Measurements from ENCODE around the gene PNKD. TPM values are rescaled to one million over a fixed set of nuclear protein-coding genes. Genes with fewer than 3 reads are reported as not detected.
"Not testable (repeated sequence)": the region's sequence is repeated elsewhere in the genome, so short reads cannot be mapped to it uniquely, and the experiment has no call there.

Gene PNKD
- total RNA-seq, 1 donor, result 53.3 TPM

DNA sequence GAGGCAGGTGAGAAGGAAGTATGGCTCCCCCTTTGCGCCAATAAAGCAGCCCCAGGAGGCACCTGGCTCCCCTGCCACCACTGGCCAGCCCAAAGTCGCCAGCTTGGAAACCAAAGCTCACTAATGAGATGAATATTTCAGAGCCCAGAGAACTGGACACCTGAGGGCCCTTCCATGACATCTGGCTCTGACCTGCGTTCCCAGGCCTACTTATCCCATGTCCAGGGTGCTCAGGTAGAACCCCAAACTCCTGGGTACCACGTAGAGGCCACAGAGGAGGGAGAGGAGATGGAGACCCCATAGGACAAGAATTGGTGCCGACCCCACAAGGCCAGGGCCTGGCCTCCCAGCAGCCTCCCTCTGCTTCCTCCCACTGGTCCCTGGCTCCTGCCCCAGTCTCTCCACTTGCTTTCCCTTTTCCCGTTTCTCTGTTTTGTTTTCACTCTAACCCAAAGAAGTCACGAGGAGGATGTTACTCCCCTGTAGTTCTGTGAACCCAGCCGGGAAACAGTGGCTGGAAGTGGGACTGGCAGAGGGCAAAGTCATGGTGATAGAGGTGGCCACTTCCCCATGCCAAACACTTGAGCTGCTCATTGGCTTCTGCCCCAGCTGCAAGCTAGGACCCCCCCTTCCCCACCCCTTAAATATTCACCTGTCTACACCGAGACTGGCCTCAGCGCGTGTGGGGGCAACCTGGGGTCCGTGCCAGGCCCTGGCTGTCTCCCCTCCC is 21.2 kb downstream of the PNKD start:
- peak in 1 of 3 donors; percentile 33 for DNase-seq (ENCODE audit: low read depth in 2 of 3, low spot score in 2 of 3)

DNA sequence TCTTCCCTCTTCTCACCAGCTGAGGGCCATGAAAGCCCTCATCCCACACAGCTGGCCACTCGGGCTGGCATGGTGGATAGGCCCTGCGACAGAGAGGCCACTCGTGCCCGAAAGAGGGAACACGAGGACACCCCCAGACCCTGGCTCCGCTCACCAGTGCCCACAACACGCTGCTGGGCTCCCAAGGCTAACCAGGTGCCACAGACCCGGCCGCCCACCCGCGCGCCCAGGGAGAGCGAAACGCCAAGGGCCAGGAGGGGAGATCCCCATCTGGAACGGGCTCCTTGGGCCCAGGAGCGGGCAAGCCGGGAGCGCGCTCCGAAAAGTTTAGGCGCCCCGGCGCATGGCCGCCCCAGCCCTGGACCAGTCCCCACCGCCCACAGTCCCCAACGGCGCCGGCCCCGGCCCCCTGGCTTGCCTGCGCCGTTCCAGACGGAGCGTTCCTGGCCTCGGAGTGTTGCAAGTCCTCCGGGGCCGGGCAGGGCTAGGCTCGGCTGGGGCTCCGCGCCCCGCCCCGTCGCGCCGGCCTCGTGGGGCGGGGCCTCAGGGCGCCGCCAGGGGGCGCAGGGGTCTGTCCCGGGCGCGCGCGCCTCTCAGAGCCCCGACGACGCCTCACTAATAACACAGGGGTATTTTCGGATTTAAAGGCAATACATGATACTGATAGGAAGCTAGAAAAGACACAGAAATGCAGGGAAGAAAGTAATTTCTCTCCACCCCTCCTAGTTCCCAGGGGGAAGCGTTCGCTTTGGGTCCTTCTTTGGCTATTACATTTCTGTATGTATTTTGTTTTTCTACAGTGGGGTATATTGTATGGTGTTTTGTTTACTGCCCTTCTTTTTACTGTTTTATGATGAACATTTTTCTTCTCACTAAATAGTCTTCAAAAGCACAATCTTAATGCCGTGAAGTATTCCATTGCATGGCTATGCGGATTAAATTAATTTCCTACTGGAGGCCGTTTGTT is 22.0 kb downstream of the PNKD start, which contains the start of gene TMBIM1:
Gene TMBIM1, minus strand, starts transcription at position 456 of the 967 bp plus-strand sequence. CDS start 10,362 bp downstream, outside the sequence.
- peak; percentile 76 to 83 (median 79) for DNase-seq (ENCODE audit: low read depth in 2 of 3, low spot score in 2 of 3)

DNA sequence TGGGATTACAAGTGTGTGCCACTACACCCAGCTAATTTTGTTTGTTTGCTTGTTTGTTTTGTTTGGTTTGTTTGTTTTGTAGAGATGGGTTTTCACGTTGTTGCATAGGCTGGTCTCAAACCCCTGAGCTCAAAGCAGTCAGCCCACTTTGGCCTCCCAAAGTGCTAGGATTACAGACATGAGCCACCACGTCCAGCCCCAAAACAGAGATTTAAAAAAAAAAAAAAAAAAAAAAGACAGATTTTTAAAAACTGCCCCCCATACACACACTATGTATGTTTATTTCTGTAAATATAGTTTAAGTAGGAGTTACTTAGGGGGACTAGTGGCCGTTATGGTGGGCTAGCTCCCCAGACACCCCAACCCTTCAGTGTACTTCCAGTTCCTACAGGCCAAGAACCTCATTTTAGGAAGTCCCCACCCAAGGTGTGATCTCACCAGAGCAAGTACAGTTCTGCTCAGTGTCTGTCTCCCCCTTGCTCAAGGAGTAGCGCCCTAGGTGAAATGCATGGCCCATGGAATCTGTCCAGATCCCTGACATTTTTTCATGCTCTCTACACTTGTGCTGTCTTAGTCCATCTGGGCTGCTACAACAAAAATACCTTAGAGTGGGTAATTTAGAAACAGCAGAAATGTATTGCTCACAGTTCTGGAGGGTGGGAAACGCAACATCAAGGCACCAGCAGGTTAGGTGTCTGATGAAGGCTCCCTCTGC is 23.6 kb downstream of the PNKD start:
- no peak for DNase-seq (ENCODE audit: low read depth in 2 of 3, low spot score in 2 of 3)

DNA sequence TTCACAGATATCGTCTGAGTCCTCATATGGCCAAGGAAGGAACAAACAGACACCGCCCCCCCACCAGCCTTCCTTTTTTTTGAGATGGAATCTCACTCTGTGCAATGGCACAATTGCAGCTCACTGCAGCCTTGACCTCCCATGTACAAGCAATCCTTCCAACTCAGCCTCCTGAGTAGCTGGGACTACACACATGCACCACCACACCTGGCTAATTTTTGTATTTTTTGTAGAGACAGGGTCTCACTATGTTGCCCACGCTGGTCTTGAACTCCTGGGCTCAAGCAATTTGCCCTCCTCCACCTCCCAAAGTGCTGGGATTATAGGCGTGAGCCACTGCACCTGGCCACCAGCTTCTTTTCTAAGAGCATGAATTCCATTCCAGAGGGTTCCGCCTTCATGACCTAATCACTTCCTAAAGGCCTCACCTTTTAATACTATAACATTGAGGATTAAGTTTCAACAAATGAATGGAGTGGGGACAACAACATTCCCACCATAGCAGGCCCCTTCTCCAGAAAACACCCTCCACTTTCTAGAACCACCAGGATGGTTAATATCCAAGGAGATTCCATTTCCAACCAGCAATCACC is 24.2 kb downstream of the PNKD start:
- DNase-seq (ENCODE audit: low read depth in 2 of 3, low spot score in 2 of 3), result no peak

DNA sequence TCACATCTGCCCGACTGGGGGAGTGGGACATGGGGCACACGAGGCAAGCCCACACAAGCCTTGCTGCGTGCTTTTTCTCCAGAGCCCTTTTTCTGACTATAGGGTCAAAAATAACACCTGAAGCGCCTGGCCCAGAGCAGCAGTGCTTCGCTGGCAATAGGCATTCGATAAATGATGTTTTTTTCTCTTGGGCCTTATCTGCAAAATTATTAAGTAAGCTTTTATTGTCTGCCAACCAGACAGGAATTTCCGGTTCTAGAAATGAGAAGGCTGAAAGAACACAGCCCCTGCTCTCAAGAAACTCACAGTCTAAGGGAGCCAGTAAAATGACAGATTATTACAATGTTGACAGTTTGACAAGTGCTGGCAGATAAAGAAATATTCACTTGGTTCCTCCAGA is 24.7 kb downstream of the PNKD start:
- no peak for DNase-seq (ENCODE audit: low read depth in 2 of 3, low spot score in 2 of 3)

DNA sequence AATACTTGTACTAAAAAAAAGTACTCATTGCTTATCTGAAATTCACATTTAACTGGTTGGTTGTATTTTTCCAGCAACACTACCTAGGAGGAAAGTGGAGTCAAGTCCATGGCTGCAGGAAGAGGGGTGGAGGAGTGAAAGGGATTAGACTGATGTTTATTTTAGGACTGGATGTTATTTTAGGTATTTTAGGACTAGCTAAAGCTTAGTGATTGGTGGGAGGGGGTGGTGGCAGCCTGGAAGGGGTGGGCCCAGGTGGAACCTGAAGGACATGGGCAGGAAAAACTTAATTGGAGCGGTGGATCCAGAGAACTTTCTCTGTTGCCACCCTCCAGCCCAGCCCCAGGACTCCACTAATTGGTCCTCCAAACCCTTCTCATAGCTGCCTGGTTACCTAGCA is 25.9 kb downstream of the PNKD start:
- DNase-seq (ENCODE audit: low read depth in 2 of 3, low spot score in 2 of 3), result no peak

DNA sequence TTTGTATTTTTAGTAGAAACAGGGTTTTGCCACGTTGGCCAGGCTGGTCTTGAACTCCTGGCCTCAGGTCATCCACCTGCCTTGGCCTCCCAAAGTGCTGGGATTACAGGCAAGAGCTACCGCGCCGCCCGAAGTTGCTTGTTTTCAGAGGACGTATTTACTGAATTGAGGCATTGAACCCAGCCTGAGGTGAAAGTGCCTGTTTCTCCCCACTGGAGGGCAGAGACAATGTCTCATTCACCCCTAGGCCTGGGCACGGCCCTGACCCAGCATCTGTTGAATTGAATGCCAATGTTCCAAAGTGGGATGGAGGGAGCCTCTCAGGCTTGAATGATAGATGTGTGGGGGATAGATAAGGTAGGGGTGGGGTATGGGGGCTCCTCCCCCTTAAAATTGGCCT is 26.5 kb downstream of the PNKD start:
- DNase-seq (ENCODE audit: low read depth in 2 of 3, low spot score in 2 of 3), result no peak

DNA sequence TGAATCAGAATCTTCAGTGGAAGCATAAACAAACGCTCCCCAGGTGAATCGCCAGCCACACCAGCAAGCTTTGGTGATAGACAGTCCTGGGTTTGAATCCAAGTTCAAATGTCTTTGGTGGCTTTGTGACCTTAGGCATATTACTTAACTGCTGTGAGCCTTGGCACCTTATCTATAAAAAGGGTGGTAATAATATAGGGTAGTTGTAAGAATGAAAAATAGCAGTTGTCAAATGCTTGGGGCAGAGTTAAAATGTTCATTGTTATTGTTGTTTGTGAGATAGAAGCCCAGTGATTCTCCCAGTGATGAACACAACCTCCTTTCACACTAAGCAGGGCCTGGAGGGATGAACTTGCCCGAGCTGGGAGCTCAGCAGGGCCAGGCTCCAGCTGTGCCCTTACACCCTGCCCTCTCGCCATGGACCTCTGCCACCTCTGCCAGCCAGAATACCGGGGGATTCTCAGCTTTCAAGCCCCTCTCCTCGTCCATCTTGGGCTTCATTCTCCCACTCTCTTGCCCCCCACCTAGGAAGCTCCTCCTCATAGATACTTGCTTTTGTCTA is 28.1 kb downstream of the PNKD start:
- no peak for DNase-seq (ENCODE audit: low read depth in 2 of 3, low spot score in 2 of 3)

DNA sequence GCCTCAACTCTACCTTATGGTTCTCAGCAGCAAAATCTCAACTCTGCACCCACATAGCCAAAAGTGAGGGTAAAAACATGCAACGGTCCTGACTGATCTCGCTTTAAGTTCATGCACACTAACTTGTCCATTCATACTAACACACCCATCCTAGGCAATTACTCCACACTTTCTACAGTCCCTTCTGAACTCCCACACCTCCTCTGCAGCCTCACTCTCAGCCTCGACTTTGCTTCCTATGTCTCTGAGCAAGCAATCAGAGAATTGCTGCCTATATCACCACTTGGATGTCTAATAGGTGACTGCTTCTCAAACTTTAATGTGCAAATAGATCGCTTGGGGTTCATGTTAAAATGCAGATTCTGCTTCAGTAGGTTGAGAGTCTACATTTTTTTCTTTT is 29.8 kb downstream of the PNKD start:
- DNase-seq (ENCODE audit: low read depth in 2 of 3, low spot score in 2 of 3), result no peak

DNA sequence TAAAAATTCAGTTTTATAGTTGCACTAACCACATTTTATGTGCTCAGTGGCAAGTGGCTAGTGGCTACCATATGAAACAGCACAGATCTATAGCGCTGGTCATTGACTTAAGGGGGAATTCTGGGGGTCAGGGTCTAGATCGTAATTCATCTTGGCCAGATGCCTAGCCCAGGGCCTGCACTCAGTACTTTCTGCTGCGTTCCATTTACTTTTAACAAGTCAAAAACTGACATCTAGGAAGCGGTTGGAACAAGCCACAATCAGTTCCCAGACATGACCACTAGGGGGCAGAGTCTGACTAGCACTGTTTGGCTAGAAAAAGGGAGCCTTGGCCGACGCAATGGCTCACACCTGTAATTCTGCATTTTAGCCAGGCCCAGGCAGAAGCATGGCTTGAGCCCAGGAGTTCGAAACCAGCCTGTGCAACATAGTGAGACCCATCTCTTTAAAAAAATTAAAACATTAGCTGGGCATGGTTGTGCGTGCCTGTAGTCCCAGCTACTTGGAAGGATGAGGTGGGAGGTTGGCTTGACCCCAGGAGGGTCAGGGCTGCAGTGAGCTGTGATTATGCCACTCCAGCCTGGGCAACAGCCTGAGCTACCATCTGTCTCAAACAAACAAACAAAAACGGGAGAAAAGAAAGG is 31.0 kb downstream of the PNKD start:
- peak; percentile 78 to 96 (median 86) for DNase-seq (ENCODE audit: low read depth in 2 of 3, low spot score in 2 of 3)

DNA sequence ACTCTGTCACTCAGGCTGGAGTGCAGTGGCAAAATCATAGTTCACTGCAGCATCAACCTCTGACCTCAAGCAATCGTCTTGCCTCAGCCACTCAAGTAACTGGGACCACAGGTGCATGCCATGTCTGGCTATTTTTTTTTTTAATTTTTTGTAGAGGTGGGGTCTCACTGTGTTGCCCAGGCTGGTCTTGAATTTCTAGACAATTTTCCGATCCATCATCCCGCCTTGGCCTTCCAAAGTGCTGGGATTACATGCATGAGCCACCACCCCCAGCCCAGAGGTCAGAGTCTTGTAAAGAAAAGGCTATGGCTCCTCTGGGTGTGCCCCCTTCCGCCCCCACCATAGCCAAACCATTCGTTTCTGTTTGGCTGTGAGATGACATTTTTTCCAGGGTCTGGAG is 35.1 kb downstream of the PNKD start:
- no peak for DNase-seq (ENCODE audit: low read depth in 2 of 3, low spot score in 2 of 3)

DNA sequence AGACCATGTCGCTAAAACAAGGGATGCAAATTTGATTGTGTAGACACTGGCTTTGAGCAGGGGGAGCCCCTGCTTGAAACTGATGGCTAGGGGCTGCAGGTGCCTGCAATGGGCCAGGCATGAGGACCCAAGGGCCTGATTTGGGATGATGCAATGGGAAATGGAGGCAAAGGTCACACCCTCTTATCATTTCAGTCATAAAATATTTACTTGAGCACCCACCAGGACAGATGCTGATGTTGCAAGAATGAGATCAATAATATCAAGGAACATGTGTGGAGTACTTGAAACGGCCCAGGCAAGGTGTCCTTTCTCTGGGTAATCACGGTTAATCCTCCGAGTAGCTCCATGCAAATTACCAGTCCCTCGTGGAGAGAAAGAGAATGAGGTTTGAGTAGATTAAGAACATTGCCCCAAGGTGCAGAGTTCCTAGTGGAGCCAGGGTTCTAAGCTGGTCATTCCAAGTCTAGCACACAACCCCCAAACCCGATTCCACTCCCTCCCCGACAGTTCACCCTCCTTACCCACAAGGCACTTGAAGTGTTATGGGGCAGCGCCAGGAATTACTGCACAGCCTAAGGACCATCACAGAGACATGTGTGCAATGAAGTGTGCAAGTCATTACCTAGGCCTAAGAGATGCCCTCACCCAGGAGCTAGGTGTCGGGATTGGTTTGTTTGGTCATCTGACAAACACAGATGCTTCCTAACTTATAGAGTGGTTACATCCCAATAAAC is 36.0 kb downstream of the PNKD start:
- no peak for DNase-seq (ENCODE audit: low read depth in 2 of 3, low spot score in 2 of 3)

DNA sequence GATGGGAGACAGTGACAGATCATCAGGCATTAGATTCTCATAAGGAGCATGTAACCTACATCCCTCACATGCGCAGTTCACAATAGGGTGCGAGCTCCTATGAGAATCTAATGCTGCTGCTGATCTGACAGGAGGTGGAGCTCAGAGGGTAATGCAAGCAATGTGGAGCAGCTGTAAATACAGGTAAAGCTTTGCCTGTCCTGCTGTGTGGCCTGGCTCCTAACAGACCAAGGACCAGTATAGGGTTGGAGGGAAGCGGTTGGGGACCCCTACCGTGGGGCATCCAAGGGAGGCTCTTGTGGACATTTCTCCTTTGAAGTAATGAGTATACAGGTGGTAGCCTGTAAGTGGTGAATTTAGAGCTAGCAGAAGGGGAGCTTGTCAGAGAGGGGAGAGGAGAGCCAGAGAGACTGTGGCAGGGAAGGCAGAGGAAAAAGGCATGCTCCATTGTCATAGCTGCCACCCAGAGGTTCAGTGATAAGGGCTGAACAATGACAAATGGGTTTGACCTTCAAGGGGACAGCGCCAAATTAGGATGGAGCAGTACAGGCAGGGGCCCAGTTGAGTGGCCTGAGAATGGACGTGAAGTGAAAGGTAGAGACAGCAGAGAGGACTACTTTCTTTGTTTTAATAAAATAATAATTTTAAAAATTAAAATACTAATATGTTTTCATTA is 37.2 kb downstream of the PNKD start:
- DNase-seq (ENCODE audit: low read depth in 2 of 3, low spot score in 2 of 3), result no peak

DNA sequence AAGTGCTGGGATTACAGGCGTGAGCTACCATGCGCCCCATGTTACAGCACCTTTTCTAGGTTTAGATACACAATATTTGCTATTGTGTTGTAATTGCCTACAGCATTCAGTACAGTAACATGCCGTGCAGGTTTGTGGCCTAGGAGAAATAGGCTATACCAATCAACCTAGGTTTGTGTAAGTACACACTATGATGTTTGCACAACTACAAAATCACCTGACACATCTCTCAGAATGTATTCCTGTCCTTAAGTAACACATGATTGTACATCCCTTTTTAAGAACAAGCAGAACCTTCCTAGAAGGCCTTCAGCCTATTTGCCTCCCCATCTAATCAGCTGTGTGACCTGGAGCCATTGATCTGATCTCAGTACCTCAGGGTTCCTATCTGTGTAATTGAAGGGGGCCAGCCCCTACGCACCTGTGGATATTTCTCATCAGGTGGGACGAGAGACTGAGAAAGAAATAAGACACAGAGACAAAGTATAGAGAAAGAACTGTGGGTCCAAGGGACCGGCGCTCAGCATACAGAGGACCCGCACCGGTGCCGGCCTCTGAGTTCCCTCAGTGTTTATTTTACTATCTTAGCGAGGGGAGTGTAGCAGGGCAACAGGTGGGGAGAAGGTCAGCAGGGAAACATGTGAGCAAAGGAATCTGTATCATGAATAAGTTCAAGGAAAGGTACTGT is 40.7 kb downstream of the PNKD start:
- no peak for DNase-seq (ENCODE audit: low read depth in 2 of 3, low spot score in 2 of 3)

DNA sequence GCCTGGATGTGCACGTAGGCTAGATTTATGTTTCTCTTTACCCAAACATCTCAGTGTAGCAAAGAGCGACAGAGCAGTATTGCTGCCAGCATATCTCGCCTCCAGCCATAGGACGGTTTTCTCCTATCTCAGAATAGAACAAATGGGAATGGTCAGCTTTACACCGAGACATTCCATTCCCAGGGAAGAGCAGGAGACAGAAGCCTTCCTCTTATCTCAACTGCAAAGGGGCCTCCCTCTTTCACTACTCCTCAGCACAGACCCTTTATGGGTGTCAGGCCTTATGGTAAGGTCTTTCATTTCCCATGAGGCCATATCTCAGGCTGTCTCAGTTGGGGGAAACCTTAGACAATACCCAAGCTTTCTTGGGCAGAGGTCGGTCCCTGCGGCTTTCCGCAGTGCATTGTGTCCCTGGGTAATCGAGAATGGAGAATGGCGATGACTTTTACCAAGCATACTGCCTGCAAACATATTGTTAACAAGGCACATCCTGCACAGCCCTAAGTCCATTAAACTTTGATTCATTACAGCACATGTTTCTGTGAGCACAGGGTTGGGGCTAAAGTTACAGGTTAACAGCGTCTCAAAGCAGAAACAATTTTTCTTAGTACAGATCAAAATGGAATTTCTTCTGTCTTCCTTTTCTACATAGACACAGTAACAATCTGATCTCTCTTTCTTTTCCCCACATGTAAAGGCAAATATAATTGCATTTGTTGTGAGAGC is 41.4 kb downstream of the PNKD start:
- DNase-seq (ENCODE audit: low read depth in 2 of 3, low spot score in 2 of 3), result not testable (repeated sequence)

DNA sequence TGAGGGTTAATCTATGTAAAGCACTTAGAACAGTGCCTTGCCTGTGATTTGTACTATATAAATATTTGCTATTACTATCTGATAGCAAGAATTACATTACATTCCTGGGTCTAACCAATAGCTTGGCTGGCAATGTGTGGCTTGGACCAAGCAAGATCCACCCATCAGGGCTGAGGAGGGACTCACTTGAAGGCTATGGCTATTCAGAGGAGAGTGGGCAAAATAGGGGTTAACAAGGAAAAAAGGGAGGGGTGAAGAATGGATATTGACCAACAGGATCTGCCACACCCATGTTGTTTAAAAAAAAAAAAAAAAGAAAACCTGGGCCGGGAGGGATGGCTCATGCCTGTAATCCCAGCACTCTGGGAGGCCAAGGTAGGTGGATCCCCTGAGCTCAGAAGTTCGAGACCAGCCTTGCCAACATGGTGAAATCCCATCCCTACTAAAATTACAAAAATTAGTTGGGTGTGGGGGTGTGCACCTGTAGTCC is 42.0 kb downstream of the PNKD start:
- DNase-seq (ENCODE audit: low read depth in 2 of 3, low spot score in 2 of 3), result no peak

DNA sequence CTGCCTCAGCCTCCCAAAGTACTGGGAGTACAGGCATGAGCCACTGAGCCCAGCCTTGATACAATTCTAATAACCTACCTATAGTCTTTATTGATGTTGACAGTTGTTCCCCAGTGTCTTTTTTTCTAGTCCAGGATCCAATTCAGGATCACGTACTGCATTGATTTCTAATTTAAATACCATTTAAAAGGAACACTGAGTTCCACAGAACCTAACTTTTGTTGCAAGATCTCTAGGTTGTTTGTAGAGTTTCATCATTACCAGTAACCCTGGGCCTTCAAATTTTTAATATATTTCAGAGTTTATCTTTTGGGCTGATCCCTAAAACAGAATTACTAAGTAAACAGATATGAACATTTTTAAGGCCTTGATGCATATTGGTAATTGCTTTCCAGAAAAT is 43.0 kb downstream of the PNKD start:
- no peak for DNase-seq (ENCODE audit: low read depth in 2 of 3, low spot score in 2 of 3)
